GM21528 (cell line): ENCODE results near the gene CELF3.
"Not testable (repeated sequence)": the region's sequence is repeated elsewhere in the genome, so short reads cannot be mapped to it uniquely, and the experiment has no call there.

ENCODE experiments used
- ATAC-seq: cut with Tn5 transposase; IDR thresholded peaks from one replicate; pipeline ENCODE4 v1.9.1; 2021; ENCODE audit warnings: mild to moderate bottlenecking, moderate library complexity; ENCODE audit not compliant: unreplicated experiment, low FRiP score

Gene CELF3

DNA sequence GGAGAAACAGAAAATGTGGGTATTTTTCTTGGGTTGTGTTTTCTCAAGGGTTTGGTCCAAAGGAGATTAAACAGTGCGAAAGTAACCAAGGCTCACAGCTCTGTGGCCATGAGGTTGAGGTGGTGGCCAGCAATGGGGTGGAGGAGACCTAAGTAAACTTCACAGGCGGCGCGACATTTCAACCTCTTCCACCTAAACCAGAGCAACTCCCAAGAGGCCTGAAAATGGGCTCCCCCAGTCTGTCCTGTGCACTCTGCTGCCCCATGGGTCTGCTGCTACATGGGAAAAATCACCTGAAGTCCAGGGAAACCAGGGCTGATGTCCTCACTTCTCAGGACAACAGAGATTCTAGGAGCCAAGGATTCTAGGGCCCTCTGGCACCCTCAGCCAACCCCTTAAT is 12.4 kb downstream of the CELF3 start:
- no peak for ATAC-seq

DNA sequence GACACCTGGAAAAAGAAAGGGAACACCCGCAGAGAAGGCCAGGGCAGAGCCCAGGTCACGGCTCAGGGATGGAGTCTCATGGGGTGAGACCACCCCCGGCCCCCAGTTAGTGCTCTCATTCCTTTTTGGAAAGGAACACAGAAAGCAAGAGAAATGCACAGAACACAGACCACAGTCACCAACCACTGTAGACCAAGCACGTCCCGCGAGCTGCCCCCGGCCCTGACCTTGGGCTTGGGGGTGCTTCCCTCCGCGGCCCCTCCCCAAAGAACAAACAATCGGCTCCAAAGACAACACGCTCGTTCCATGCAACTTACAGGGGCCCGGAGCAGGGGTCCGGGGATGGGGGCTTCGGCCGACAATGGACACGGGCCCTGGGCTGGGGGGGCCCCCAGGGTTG is 12.8 kb downstream of the CELF3 start:
- ATAC-seq = no peak

DNA sequence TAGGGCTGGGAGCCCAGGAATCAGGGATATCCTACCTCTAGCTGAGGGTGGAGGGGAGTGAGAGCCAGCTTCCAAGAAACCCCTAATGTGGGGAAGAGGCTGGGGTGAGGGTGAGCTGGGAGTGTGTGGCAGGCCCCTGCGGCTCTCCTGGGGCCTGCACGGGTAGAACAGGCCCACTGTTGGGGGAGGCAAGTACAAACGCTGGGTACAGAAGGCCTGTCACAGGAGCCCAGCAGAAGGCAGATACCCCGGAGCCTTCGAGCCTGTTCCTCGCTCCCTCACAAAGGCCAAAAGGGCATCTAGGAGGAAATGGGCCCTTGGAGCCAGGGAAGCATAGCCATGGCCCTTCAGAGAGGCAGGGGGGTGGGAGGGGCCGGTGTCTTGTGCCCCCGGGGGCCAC is 13.7 kb downstream of the CELF3 start:
- ATAC-seq = no peak

DNA sequence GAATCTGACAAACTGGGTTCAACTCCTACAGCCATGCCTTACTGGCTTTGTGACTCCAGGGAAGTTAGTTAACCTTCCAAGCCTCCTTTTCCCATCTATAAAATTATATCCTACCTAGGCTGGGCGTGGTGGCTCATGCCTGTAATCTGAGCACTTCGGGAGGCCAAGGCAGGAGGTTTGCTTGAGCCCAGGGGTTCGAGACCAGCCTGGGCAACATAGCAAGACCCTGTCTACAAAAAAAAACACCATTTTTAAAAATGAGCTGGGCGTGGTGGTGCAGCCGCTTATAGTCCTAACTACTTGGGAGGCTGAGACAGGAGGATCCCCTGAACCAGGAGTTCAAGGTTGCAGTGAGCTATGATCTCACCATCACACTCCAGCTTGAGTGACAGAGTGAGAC is 15.1 kb downstream of the CELF3 start:
- no peak for ATAC-seq

DNA sequence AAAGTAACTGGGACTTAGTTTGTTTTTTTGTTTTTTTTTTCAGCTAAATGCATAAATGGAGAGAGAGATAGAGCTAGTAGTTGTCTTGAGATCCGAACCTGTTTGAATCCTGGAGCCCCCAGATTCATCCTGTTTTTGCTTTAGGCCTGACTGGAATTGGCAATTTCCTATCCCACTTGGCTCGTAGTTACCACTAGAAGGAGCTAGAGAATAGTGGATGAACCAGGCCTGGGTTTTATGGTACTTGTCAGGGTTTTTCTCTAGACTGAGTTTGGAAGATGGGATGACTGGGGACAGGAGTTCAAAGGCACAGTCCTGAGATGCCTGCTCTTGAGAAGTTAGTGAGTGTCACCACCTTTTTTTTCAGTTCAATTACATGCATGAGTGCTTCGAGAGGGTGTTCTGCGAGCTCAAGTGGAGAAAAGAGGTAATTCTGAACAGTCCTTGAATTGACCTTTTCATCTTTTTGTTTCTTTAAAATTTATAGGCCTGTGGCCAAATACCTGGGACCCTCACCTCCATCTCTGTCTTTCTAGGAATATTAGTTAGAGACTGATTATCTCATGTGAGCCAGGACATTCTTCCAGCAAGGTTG is 23.4 kb downstream of the CELF3 start:
- ATAC-seq = no peak

DNA sequence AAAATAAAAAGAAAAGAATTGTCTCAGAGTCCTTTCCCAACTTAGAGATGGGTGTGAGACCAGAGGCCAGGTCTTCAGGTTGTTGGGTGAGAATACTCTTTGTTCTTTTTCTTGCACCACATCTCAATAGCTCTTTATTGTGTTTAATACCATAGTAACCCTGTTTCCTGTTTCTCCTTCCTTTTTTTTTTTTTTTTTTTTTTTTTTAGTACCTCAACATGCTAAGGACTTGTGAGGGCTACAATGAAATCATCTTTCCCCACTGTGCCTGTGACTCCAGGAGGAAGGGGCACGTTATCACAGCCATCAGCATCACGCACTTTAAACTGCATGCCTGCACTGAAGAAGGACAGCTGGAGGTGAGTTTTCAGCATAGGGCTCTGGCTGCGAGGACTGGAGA is 24.4 kb downstream of the CELF3 start:
- no peak for ATAC-seq

DNA sequence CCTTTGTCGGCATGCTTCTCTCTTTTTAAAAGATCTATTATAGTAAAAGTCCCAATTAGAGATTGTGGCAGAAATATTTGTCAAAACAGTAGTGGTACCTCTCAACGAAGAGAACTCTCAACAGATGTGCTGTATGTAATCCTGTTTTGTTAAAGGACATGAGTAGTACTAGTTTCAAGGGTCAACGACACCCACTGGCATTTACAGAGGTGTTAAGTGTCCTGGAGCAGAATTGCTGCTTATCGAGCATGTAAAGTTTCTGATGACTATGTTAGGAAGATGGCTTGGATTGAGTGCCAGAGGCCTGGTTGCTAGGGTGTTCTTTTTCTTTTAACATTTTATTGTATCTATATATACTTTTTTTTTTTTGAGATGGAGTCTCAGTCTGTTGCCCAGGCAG is 27.1 kb downstream of the CELF3 start:
- ATAC-seq = no peak

DNA sequence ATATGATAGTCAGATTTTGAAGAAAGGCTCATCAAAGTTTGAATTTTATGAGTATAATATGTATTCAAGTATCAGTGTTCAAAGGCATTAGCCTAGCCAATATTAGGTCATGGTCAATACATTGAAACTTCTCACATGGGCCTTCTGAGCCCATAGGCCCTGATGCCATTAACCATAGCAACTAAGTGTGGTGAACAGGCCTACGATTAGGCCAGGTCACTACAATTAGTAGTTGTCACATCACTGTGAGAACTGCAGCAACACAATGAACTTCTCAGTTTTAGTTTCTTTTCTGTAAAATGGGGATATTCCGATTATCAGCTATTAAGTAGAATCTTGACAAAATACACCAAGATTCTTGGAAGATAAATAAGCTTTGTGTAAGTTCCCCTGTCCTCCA is 30.0 kb downstream of the CELF3 start:
- no peak for ATAC-seq

DNA sequence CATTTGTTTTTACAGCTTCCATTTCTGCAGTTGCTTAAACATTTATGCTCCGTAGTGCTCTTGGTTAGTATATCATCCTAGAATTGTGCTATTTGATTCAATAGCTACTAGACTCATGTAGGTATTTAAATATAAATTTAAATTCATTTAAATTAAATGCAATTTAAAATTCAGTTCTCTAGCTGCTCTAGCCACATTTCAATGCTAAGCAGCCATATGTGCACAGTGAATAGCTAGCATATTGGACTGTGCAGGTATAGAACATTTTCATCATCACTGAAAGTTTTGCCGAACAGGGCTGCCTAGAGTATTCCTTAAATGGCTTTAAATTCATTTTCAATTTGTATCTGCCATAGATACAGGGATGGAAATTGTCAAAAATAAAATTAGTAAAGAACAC is 32.5 kb downstream of the CELF3 start:
- no peak for ATAC-seq

DNA sequence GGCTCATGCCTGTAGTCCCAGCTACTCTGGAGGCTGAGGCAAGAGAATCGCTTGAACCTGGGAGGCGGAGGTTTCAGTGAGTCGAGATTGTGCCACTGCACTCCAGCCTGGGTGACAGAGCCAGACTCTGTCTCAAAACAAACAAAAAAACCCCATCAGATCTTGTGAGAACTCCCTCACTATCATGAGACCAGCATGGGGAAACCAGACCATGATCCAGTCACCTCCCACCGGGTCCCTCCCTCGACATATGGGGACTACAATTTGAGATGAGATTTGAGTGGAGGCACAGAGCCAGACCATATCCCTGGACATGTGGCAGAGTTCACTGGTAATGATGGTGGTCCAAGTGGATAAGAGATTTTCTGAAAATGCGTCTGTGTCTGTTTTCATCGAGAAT is 33.7 kb downstream of the CELF3 start:
- not testable (repeated sequence) for ATAC-seq

DNA sequence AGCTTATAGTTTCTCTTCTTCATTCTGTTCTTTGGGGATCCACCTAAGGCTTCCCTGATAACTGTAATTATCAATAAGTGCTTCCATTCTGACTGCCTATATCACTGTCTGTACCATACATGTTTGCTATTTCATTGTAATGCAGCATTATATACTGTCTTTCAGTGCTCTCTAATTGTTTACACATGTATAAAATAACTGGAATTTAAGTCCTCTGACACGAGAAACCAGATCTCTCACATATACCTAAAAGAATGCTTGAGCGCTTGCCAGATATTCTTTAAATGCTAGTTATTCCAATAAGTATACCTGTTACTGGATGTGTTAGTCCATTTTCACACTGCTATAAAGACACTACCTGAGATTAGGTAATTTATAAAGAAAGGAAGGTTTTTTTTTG is 34.7 kb downstream of the CELF3 start:
- ATAC-seq = no peak

DNA sequence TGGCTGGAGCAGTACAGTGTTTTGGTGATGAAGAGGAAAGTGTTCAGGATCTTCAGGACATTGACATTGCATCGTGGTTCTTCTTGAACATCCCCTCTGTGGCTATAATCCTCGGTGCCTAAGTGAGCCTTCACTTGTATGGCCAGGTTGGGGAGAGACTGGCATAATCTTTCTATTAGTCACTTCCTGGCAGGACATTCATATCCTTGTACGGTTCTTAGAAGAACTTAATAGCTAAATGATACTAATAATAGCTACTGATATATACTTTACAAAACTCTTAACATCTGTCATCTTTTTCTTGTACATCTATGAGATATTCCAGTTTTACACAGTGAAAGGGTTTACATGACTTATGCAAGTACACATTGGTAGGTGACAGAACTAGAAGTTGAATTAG is 35.8 kb downstream of the CELF3 start:
- no peak for ATAC-seq

DNA sequence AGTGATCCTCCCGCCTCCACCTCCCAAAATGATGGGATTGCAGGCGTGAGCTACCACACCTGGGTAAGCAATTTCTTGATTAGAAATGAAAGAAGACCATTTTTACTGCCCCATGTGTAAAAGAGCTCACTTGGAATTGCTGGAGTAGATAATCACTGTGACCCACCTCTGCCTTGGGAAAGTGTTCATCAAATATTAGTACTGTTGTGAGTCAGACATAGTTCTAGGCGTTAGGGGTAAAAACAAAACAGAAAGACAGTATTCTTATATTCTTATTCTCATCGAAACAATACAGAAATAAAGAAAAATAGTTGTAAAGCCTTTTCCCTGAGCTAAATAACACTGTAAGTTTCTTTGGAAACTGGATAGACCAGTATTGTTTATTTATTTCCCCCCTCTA is 36.2 kb downstream of the CELF3 start:
- ATAC-seq = no peak

DNA sequence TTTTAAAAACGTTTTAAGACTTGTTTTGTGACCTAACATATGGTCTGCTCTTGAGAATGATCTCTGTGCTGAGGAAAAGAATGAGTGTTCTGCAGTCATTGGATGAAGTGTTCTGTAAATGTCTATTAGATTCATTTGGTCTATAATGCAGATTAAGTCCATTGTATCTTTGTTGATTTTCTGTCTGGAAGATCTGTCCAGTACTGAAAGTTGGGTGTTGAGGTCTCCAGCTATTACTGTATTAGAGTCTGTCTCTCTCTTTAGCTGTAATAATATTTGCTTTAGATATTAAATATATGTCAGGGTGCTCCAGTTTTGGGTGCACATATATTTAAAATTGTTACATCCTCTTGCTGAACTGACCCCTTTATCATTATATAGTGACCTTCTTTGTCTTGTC is 43.2 kb downstream of the CELF3 start:
- no peak for ATAC-seq

DNA sequence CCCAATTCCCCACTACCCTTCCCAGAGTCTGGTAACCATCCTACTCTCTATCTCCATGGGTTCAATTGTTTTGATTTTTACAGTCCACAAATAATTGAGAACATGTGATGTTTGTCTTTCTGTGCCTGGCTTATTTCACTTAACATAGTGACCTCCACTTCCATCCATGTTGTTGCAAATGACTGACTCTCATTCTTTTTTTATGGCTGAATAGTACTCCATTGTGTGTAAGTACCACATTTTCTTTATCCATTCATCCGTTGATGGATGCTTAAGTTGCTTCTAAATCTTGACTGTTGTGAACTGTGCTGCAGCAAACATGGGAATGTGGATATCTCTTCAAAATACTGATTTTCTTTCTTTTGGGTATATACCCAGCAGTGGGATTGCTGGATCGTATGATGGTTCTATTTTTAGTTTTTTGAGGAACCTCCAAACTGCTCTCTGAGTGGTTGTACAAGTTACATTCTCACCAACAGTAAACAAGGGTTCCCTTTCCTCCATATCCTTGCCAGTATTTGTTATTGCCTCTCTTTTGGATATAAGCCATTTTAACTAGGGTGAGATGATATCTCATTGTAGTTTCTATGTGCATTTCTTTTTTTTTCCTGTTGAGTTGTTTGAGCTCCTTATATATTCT is 46.4 kb downstream of the CELF3 start:
- not testable (repeated sequence) for ATAC-seq

DNA sequence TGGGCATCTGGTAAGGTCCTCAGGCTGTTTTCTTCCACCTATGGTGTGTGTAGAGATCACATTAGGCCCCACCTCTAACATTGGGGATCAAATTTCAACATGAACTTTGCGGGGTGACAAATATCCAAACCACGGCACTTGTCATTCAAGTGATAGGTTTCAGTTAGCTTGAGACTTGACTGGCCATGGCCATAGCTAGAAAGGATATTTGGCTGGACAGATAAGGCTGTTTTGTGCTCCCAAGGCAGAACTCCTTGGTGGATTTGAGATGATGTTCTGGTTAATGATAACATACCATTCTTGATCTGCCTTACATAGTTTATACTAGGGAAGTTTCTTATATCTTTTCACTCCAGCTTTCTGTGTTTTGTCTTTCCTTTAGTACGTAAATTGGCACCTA is 48.5 kb downstream of the CELF3 start:
- ATAC-seq = no peak

DNA sequence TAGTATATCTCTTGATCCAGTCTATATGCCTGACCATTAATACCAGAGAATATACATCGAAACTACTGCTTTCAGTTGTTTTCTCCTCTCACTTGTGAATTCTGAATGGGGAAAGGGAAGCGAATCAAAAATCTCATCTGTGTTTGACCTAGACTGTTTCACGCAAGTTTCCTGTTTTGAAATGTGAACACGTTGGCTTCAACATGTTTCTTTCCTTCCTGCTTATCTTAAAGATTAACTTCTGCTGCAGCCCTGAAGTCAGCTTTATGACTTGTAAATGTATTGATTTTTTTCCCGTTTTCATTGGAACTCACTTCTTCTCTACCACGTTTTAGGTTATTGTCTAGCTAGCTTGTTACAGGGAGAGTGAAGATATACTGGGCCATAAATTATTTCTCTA is 54.9 kb downstream of the CELF3 start:
- no peak for ATAC-seq

DNA sequence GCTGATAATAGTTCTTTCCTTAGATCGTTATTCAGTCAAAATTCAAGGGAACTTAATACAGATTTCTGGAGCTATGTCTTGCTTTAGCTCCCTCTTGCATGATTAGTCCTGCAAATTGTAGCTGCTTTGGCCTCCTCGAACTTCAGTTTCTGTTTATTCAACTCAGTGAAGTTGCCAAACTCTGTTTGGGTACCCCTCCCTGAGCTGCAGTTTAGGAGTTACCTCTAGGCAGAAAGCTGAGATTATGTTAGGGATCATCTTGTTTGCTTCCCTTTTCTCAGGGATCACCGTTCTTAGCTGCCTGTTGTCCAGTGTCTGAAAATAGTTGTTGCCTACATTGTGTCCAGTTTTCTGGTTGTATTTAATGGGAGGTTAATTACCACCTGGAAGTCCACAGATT is 61.2 kb downstream of the CELF3 start:
- ATAC-seq = no peak

DNA sequence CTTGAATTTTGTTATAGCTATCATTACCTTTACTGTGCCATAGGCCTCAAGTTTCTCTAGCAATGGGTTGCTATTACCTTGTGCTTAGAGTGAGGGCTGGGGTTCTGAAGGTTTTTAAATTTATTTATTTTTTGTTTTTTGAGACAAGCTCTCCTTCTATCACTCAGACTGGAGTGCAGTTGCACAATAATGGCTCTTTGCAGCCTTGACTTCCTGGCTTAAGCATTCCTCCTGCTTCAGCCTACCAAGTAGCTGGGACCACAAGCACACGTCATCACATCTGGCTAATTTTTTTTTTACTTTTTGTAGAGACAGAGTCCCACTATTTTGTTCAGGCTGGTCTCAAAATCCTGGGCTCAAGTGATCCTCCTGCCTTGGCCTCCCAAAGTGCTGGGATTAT is 63.2 kb downstream of the CELF3 start:
- no peak for ATAC-seq
